Activated naive CD4-positive, alpha-beta T cell (primary cell): Measurements from ENCODE around the gene TERC.
A peak's percentile ranks its signal among the peaks of the same experiment; 100 is the strongest.

Experiments
- DNase-seq, 4 experiments: peaks; one replicate each; lab custom pipeline; 2025; lab: John Stamatoyannopoulos, UW

Gene TERC

DNA sequence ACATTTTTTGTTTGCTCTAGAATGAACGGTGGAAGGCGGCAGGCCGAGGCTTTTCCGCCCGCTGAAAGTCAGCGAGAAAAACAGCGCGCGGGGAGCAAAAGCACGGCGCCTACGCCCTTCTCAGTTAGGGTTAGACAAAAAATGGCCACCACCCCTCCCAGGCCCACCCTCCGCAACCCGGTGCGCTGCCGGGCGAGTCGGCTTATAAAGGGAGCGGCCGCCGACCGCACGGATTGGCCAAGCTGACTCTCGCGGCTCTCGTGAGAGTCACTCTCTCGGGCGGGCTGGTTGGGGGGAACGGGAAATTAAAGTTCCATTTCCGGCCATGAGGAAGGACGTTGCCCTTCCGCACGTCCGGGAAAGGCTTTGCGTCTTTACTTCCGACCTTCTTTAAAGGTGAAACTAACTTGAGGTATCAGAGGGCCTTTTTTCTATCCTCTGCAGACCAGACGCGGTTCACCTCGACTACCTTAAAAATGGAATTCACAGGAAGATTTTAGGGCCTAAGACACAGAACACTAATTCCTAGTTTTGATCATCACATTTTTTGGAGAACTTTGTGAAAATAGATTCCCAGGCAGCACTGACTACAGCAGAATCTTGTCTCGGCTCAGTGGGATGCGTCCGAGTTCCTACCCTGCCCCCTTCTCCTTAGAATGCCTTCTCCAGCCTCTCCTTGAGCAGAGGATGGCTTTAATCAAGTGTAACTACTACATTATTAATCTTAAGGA lies at the start of gene TERC:
TSS of gene TERC (minus strand) at position 179 of the 731 bp plus-strand sequence.
- peak; percentile 83 to 91 (median 84) for DNase-seq

DNA sequence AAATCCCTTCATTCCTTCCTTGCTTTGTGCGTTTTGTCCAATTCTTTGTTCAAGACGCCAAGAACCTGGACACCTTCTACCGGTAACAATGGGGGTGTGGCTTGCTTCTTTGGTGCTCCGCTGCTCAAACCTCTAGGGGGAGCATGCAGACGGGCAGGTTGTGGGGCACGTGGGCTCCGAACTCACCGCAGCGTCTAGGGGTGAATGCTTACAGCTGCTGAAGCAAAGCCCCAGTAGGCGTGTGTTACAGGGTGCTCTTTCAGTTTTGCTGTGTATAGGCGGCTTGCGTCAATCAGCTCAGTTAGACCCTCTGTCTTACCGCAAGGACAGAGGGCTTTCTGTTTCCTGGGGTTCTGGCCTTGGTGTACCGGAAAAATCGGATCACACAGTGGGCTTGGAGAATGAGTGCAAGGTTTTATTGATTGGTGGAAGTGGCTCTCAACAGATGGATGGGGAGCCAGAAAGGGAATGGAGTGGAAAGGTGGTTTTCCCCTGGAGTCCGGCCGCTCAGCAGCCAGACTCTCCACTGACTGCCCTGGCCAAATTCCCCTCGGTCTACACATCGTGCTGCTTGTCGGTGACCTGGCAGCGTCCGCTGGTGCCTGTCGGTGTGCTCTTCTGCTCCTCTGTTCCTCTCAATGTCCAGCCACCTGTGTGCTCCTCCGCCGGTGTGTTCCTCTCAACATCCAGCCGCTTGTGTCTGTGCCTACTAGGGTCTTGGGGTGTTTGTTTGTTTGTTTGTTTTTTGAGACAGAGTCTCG lies 49.1 kb upstream of the TERC start:
- peak; percentile 15 to 60 (median 36) for DNase-seq

DNA sequence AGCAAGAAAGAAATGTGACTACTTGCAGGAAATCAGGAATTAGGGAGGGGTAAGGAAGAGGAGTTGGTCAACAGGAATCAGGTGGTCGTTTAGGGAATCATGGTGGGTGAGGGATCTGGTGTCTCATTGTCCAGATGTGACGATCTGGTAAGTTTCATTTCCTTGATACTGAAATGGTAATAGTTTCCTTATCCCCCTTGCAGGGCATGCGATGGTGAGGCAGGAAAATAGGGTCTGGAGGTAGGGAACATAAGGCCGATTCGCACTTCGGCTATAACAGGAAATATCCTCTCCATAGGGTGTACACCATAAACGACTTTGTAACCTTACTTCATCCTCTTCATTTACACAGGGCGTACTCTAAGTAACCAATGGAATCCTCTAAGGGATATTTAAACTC lies 48.4 kb upstream of the TERC start:
- DNase-seq: no peak

DNA sequence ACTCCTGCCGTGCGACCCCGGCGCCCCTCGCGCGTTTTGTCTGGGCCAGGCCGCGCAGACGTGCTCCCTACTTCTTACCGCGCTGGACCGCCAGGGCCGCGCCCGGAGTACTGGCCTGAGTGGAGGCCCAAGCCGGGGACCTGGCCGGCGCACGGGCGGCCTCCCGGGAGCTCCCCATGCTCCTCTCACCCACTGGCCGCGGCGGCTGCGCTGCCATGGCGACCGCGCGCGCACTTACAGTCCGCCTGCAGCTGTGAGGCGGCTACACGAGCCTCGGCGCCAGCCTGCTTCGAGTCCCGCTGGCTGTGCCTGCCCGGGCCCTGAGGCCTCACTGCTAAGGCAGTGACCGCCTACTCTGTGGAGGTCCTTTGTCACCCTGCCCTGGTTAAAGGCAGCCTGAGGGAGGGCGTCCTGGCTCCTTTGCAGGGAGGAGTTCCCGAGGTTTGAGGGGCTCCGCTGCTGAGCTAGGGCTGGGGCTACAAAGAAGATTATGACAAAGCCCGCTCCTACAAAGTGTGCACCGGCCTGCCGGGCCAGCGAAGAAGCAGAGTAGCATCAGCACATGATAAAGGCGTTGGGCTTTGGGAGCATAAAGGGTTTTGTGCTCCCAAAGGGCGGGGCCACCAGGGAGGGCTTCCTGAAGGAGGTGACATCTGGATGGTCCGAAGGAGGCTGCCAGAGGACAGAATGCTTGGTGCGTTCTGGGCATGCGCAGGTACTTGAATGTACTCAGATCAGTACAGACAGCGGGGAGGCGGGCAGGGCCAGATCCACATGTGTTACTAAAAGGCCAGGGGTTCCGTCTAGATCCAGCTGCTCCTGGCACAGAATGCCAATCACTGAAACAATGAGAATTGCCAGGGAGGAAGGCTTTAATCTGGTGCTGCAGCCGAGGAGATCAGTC lies 47.7 kb upstream of the TERC start, which contains the start of the genes LRRC34 and LRRIQ4:
TSS of gene LRRC34 (minus strand) at position 573 of the 904 bp plus-strand sequence. CDS start at position 217, 356 bp downstream.
TSS of gene LRRIQ4 (plus strand) at position 539 of the 904 bp plus-strand sequence. CDS start 9,052 bp downstream, outside the sequence.
- peak; percentile 5 to 54 (median 37) for DNase-seq

DNA sequence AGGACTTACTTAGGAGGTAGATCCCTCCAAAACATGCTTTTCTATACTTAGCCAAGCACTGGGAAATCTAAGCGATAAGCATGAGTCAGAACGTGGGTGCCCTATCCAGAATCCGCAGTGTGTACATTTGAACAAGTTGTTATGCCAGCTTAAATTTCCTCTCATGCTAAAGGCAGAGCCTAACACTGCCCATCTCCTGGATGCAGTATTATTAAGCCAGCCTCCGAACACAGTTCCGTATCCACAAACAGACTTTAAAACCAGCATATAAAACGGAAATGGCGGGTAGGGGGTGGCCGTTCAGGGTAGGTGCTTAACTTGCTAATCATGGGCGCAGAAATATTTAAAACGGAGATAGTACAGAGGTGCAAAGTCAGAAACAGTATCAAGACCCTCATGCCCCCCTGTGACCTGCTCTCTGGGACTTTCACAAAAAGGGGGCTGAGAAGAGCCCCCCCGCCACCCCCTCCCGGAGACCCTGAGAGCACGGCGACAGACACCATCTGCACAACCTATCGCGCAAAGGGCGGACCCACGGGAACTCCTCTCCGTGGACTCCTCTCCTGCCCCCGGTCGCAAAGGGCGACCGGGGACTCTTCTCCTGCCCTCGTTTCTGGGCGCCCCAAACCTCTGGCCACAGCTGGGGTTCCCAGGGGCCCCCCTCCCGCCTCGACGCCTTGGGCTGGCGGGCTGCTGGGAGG lies 46.9 kb upstream of the TERC start:
- peak in 1 of 4 experiments; percentile 10 for DNase-seq

DNA sequence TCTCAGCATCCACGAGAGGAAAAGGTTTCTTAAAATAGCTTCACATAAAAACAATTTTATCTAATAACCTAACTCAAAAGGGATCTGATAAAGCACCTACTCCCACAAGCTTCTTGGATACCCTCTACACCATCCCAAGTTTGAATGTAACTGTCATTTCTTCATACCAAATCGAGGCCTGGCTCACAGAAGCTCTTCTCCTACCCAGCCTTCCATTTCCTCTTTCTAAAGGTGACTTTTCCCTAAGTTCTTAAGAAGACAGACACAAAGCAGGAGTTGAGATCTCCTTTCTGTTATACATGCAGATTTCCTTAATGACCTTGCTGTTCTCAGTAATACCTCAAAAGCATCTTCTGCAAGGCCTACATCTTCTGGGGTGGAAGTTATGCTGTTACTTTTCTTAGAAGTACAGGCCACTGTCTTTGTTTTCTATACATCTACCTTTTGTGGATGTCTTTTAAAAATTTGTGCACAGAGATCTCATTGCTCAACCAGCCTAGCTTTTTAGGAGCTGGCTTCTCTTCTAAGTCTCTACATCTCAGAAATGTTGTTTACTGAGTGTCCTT lies 44.5 kb upstream of the TERC start:
- DNase-seq: no peak

DNA sequence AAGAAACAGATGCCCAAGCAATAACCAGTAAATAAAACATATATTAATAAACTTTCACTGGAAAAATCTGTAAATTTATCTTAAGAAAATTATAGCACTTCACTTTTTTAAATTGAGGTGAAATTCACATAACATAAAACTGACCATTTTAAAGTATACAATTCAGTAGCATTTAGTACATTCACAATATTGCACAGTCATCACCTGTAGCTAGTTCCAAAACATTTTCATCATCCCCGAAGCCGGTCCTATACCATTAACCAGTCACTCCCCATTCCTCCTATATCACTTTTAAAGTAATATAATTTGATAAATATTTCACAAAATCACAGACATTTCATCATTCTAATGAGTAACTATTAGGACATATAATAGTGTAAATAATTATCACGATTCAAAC lies 39.8 kb upstream of the TERC start:
- no peak for DNase-seq

DNA sequence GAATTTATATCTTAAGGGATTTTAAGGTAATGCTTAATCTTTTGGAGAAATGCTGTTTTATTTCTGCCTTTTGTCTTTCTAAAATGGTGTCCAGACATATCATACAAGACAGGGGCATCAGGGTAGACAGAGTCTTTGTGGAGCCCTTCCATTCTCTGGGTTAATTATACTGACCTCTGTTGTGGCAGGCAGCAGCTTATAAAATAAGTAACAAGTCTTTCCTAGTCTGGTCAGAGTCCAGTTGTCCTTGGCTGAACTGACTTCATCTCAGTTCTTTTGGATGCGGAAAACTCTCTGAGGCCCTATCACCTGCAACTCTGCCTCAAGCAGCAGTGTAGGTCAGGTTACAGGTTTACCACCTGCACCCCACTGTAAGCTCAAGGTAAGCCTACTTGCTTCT lies 27.5 kb upstream of the TERC start:
- DNase-seq: no peak

DNA sequence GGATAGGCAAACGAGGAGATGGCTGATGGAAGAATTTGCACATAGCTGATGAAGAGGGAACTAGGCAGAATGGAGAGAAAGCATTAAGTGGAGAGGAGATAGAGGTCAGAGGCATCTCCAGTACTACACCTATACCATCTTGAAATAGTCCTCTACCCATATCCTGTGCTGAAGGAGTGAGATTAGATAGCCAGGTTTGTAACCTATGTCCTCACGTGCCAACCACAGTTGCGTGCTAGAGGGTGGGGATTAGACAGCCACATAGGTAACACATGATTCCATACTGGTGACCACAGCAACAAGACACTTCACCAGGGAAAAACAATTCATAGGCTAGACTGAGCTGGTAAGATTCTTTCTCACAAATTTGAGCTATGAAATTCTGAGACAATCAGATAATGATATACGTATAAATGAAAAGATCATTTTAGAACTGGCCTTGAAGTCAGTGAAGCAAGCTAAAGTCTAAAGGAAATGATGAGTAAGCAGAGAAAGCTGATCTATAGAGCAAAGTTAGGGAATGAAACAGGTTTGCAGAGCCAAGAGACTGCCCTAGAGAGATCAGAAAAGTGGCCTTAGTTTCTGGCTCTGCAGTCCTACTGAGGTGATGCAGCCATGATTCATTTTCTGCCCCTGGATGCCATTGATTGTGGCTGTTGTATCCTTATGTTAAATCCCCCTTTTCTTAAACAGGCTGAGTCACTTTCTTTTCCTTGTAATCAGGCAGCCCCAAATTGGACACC lies 26.0 kb upstream of the TERC start:
- DNase-seq: no peak

DNA sequence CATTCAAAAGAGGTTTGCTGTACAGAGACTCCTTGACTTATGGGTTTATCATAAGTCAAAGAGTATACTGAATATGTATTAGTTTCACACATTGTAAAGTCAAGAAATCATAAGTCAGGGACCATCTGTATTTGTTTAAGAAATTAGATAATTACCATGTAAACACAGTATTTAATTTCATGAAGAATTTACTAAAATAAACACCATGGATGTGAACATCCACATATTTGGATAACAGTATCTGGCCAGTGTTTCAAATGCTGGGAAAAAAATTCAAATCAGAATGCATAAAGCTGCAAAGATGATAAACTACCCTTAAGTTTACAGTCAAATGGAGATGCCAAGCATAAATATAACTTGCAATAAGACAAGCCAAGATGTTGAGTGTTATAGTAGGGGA lies 25.4 kb upstream of the TERC start:
- DNase-seq: no peak

DNA sequence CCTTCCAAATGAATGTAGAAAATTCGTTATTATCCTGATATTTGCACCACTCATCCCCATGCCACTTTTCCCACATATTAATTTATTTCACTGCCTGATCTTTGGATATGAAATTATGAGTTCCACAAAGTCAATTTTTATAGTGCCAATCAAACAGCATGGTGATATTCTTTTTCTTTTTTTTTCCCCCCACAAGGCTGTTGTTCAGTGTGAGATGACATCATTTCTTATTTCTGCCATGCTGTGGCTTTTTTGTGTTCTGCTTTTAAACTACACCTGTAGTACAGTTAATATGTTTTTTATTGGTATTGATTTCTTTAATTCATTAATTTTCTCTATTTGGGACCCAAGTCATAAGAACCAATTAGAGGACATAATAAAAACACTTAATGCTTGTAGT lies 22.9 kb upstream of the TERC start:
- no peak for DNase-seq

DNA sequence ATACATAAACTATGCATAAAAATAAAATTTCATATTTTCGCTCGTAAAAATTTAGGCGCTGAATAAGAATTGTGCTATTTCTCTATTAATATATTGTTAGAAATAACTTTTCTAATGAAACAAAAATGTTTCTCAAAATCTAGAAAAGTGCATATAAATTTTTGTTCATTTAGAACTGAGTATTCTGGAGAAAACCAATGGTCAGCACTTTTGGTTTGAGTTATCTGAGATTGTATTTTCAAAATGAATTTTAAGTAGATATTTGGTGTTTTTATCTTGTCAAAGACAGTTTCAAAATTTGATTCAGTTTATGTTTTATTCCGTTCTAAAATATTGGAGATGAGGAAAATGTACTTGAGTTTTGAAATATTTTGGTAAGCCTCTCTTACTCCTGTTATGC lies 22.3 kb upstream of the TERC start:
- DNase-seq: no peak

DNA sequence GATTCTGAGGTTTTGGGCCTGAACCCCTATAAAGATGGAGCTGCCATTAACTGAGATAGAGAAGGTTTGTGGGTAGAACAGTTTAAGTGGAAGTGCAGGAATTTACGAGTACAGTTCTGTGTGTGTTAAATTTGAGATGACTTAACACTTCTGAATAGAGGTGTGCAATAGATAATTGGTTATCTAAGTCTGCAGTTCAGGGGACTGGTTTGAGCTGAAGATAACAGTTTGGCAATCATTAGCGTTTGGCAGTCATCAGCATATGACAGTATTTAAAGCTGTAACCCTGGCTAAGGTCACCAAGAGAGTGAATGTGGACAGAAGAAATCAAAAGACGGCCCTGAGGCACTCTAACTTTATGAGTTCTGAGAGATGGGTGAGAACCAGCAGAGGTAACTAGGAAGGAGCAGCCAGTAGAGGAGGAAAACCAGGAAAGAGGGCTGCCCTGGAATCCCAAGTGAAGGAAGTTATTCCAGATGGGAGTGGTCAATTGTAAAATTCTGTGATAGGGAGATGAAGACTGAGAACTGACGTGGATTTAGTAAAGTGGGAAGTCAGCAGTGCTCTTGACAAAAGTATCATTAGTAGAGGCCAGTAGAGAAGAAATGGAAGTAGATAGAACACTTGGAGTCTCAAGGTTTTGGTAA lies 16.5 kb upstream of the TERC start:
- no peak for DNase-seq

DNA sequence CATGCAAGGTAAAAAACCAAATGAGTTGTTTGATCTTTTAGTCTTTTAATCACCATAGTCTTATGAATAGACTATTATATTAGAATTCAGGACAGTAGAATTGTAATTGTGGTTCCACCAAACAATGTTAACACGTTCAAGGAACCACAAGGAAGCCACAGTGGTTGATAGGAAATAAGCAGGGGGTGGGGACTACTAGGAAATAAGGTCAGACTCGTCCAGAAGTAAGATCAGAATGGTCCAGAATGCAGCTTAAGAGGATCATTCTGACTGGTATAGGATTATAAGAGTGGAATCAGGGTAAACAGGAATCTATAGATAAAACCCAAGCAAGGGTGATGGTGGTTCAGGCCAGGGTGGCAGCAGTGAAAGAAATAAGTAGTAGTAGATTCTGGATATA lies 15.9 kb upstream of the TERC start:
- no peak for DNase-seq

DNA sequence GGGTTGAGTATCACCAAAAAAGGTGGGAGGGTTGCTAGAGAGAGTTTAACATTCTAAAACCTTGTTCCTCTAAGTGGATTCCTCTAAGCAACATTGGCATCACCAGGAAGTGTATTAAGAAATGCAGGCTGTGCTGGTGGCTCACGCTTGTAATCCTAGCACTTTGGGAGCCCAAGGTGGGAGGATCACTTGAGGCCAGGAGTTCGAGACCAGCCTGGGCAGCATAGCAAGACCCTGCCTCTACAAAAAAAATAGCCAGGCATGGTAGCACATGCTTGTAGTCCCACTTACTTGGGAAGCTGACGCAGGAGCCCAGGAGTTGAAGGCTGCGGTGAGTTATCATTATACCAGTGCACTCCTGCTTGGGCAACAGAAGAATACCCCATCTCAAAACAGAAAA lies 13.0 kb upstream of the TERC start:
- DNase-seq: no peak

DNA sequence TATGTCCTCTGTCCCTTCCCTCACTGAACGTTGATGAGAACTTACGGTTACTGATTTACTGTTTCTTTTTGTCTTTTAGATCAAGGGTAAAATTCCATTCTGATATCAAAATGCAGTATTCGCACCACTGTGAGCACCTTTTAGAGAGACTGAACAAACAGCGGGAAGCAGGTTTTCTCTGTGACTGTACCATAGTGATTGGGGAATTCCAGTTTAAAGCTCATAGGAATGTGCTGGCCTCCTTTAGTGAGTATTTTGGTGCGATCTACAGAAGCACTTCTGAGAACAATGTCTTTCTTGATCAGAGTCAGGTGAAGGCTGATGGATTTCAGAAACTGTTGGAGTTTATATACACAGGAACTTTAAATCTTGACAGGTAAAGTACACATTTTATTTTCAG lies 9.3 kb upstream of the TERC start:
- DNase-seq: no peak

DNA sequence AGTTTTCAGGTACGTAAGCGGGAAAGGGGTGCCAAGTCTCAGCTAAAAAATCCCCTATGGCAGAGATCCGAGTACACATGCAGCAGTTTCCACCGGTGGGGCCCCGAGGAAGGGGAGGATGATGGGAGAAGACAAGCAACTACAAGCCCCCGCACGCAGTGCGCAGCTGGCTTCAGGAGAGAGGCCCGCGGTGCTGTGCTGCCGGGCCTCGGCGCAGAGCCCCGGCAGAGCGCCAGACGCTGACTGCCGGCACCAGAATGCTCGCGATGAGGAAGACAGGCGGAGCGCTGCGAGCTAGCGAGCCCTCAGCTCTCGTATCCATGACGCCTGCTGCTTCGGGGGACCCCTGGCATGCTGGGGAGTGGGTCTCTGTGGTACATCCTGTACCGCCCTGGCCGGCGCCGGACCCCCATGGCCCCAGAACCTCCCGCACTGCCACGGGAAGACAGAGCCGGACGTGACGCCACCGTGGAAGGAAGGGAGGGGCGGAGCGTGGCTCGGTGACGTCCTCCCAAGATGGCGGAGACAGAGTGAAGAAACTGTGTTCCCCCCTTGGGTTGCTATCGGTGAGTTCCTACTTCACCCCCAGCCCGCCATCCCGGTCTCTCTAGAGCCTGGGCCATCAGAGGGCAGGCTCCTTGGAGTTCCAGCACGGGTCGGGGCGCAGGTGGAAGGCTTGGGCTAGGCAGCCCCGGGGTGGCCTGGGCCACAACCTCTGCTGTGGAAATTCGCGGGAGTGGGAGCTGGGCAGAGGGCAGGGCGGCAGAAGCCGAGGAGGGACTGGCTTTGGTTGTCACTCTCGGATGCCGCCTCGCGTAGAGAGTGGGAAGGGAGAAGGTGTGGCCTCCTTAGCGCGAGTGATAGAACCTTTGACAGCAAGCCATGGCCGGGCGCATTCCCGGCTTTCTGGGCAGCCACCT lies 8.3 kb upstream of the TERC start, which contains the start of gene MYNN:
TSS of gene MYNN (plus strand) at position 500 of the 920 bp plus-strand sequence. CDS start 900 bp downstream, outside the sequence.
- peak; percentile 73 to 88 (median 86) for DNase-seq

DNA sequence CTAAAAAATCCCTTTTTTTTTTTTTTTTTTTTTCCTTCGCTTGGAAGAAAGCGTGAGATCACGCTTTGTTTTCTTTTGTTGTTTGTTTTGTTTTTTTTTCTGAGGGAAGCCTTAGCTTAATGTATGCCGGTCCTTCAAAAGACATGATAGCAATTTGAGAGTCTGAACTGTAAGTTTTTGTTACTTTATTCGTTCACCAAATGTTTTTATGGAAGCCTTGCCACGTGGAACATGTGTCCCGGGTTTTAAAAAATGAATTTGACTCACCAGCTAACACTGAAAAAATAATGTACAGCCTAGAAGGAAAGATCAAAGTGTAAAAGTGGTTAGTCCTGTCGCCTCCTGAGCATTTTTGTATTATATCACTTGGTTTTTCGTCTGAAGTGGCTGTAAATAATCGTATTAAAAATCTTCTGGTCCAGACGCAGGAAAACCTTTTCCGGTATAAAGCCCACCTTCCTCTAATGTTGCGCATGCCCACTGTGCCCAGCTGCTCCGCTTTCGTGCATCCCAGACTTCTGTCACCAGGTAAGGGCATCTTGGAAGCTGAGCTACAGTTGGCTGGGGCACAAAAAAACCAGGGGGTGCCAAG lies 7.5 kb upstream of the TERC start:
- peak in 3 of 4 experiments; percentile 43 to 57 (median 54) for DNase-seq
